Ovary (tissue), 9 donors: ENCODE data around the gene PRKG1. TPM values are rescaled to one million over a fixed set of nuclear protein-coding genes. Genes with fewer than 3 reads are reported as not detected.

Source experiments
- DNase-seq, 5 donors: peaks; one replicate each; pipeline ENCODE4 v3.0.0-alpha.2; 2019 to 2020
- H3K27ac ChIP-seq, 2 donors: fragments of 200-600 bp; one replicate each; pipeline versions ENCODE4 v1.5.1 to v1.8.0; 2019 to 2022
- H3K27me3 ChIP-seq: fragments of 200-600 bp; one replicate; pipeline ENCODE4 v1.8.0; 2022
- H3K36me3 ChIP-seq: fragments of 200-600 bp; sonication (generic); one replicate; pipeline ENCODE4 v1.5.1; 2019
- H3K4me1 ChIP-seq: one replicate; pipeline ENCODE4 v1.8.1; 2013; ENCODE audit warnings: mild to moderate bottlenecking, moderate library complexity; ENCODE audit not compliant: insufficient read depth
- H3K4me3 ChIP-seq: fragments of 200-600 bp; sonication (generic); one replicate; pipeline ENCODE4 v1.5.1; 2017
- H3K9me3 ChIP-seq, 2 donors: fragments of 200-600 bp in 1 of 2; sonication (generic) in 1 of 2; one replicate each; pipeline versions ENCODE4 v1.5.1 to v1.8.1; 2013 to 2019; ENCODE audit warnings: mild to moderate bottlenecking in 1 of 2, moderate library complexity in 1 of 2
- CTCF ChIP-seq, 3 donors: fragments of 450-650 bp in 2 of 3; fragments of 200-600 bp in 1 of 3; IDR thresholded peaks; one replicate each; pipeline versions ENCODE4 v1.5.1 to v1.8.0; 2016 to 2022; ENCODE audit warnings: antibody characterized with exemption in 3 of 3, mild to moderate bottlenecking in 1 of 3
- EP300 ChIP-seq: sonication (generic); formaldehyde crosslinking; IDR thresholded peaks from one replicate; pipeline ENCODE4 v1.6.1; 2017; ENCODE audit warnings: antibody characterized with exemption
- POLR2A ChIP-seq: fragments of 450-650 bp; IDR thresholded peaks from one replicate; pipeline ENCODE4 v1.6.1; 2017; ENCODE audit warnings: antibody characterized with exemption, mild to moderate bottlenecking, moderate library complexity
- WGBS, 3 donors: extraction: QIAGEN DNeasy Blood & Tissue Kit in 1 of 3; methylation state at CpG; one replicate each; pipeline versions ENCODE4 v1.1.5 to v1.1.7; 2013 to 2017; 5-methylcytosine and 5-hydroxymethylcytosine counted together
- intact Hi-C, 4 donors: fragments of 100-400 bp; cut with DNase I; formaldehyde crosslinking; loops; one replicate each; pipeline versions ENCODE4 v1.11.0 to v1.15.1; 2022 to 2023
- polyA plus RNA-seq, 2 donors: library from polyadenylated mRNA; stranded (reverse); fragments of 200-250 nt in 1 of 2; fragments of 350-450 nt in 1 of 2; fragmentation: Illumina TruSeq in 1 of 2; extraction: RNeasy Lipid Tissue Mini Kit (QIAGEN cat#74804) in 1 of 2; gene quantifications; one replicate each; pipeline ENCODE4 v1.2.3, GENCODE V29; 2013 to 2014
- total RNA-seq, 7 donors: library from RNA; depleted of rRNA in 2 of 7; stranded (reverse); fragments of >200 nt in 2 of 7; fragmentation: NEBNext Ultra II Directional in 3 of 7; extraction: Animal tissue kit (Norgen Biotek cat#: 25700) in 3 of 7; gene quantifications; one replicate each; pipeline versions ENCODE4 v1.1.0 to v1.2.4, GENCODE V29; 2016 to 2023
- donor health status: DM: no; HTN: no; CAD: no; lungs with moderate emphysema.
- donor health status: DM: no; HTN: no; CAD: no.
- donor health status: Bipolar disorder and iron deficiency.
- donor health status: DM: yes; HTN: yes; CAD: no.
- donor health status: DM: no; HTN: no; CAD: no.
- donor health status: DM: yes; HTN: yes; CAD: no.

The PRKG1 gene
- total and polyA plus RNA-seq, 9 donors: 2.8 to 21.1 (median 15.7) TPM

- Histone ChIP-seq H3K4me3 (no peak overlapping the region), H3K27ac (no peak overlapping the region)
- intact Hi-C loops: no loop called here
These were observed 787.9 kb downstream of the PRKG1 start for GRCh38 chr10:51862149-51862548.

GRCh38 chr10:51867956-51868355 is 793.7 kb downstream of the PRKG1 start:
- no peak for TF ChIP-seq CTCF (IDR thresholded peaks at IDR 0.05)
- no peak for TF ChIP-seq POLR2A
- no peak for TF ChIP-seq EP300
- Histone ChIP-seq H3K36me3 (no peaks in the 10 kb centered on the region), H3K9me3 (no peaks in the 10 kb centered on the region), H3K4me3 (no peak overlapping the region), H3K27ac (no peak overlapping the region), H3K4me1 (no peaks in the 10 kb centered on the region), H3K27me3 (no peaks in the 10 kb centered on the region)
- 80 to 84% (median 83%) methylated on average over 4 of the region's 4 CpGs for WGBS, 3 donors
- intact Hi-C loops: no loop called here
- no peak for DNase-seq

More at GRCh38 chr10:51862149-51862548, 787.9 kb downstream of the PRKG1 start:
- 95 to 96% (median 95%) methylated on average over 3 of the region's 3 CpGs for WGBS, 3 donors
- Histone ChIP-seq H3K9me3 (no peaks in the 10 kb centered on the region), H3K4me1 (no peaks in the 10 kb centered on the region), H3K27me3 (no peaks in the 10 kb centered on the region), H3K36me3 (no peaks in the 10 kb centered on the region)
- DNase-seq: no peak
- no peak for TF ChIP-seq POLR2A
- no peak for TF ChIP-seq EP300
- TF ChIP-seq CTCF (IDR thresholded peaks at IDR 0.05): no peak

GRCh38 chr10:51874131-51874530 is 799.8 kb downstream of the PRKG1 start:
- H3K4me1 ChIP-seq: no peaks in the 10 kb centered on the region
- 91 to 96% (median 94%) methylated on average over 3 of the region's 3 CpGs for WGBS, 3 donors
- no peaks in the 10 kb centered on the region for H3K27me3 ChIP-seq

GRCh38 chr10:51875610-51876009 is 801.3 kb downstream of the PRKG1 start:
- Histone ChIP-seq H3K4me1 (no peaks in the 10 kb centered on the region), H3K36me3 (no peaks in the 10 kb centered on the region), H3K9me3 (no peaks in the 10 kb centered on the region), H3K27me3 (no peaks in the 10 kb centered on the region), H3K27ac (no peak overlapping the region), H3K4me3 (no peak overlapping the region)
- TF ChIP-seq CTCF (IDR thresholded peaks at IDR 0.05) (no peak), EP300 (no peak), POLR2A (no peak)
- DNase-seq: no peak
- 45 to 58% (median 55%) methylated on average over 5 of the region's 5 CpGs for WGBS, 3 donors
- intact Hi-C loops: loop anchor here in 1 of 4 donors (10.0 kb wide), 1 partner anchor 181 kb away; the partner anchor contains the start of gene CSTF2T

More at GRCh38 chr10:51874131-51874530, 799.8 kb downstream of the PRKG1 start:
- intact Hi-C loops: loop anchor here in 1 of 4 donors (10.0 kb wide), 1 partner anchor 179 kb away; the partner anchor contains the start of gene CSTF2T
- no peak for TF ChIP-seq CTCF (IDR thresholded peaks at IDR 0.05)
- TF ChIP-seq POLR2A: no peak
- no peak for TF ChIP-seq EP300
- DNase-seq: no peak
- no peak overlapping the region for H3K4me3 ChIP-seq
- no peak overlapping the region for H3K27ac ChIP-seq
- H3K9me3 ChIP-seq: no peaks in the 10 kb centered on the region
- no peaks in the 10 kb centered on the region for H3K36me3 ChIP-seq
